GM12801 (cell line): ENCODE results near the gene RIPOR1.

Source experiments
- CTCF ChIP-seq: IDR thresholded peaks from one replicate; pipeline ENCODE4 v1.5.1; 2011; ENCODE audit warnings: control low read depth; ENCODE audit not compliant: insufficient read length; ENCODE audit errors: extremely low read depth

RIPOR1 gene

GRCh38 chr16:67594256-67594915 is 65.8 kb downstream of the RIPOR1 start:
- no peak for TF ChIP-seq CTCF

GRCh38 chr16:67594956-67595355 is 66.3 kb downstream of the RIPOR1 start:
- TF ChIP-seq CTCF: no peak
